ENCODE data around the gene ZNF573.
"Not testable (repeated sequence)": the region's sequence is repeated elsewhere in the genome, so short reads cannot be mapped to it uniquely, and the experiment has no call there.

Gene ZNF573

DNA sequence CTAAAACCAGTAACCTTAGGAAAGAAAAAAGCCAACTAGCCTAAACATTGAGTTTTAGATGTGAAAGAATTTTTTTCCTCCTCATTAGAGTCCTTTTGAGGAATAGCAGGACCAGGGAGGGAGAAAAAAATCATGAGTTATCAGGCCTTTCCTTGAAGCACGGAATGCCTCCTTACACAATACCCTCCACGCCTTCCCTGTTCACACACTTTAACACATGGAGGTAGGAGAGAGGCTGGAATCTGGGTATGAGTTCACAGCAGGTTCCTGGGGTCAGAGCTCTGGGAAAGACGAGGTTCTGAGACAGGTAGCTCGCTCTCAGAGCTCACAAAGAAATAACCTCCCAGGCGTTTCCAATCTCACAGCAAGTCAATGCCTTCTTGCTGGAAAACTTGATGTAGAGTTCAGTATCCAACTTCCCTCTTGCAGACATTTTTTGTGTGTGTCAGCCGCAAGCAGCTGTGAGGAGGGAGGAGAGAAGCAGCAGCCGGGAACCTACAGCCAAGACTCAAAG is 716 bp downstream of the ZNF573 start:
- H3K27me3 ChIP-seq (ENCODE audit: insufficient read depth, low read length, poor library complexity): no peaks in the 10 kb centered on the region
- peak overlapping the region; percentile 91 for H3K27ac ChIP-seq (ENCODE audit: low read length)
- ATAC-seq (ENCODE audit: insufficient read depth, low read depth): peak; percentile 2; the same call in 1 of the 3 replicates
- DNase-seq: no peak
- peak overlapping the region; percentile 98 for H2AFZ ChIP-seq (ENCODE audit: low read depth, low read length)
- H4K20me1 ChIP-seq (ENCODE audit: insufficient read depth, low read length): no peaks in the 10 kb centered on the region
- peak overlapping the region; percentile 65 for H3K9ac ChIP-seq (ENCODE audit: low read depth, low read length)
- no peaks in the 10 kb centered on the region for H3K9me3 ChIP-seq (ENCODE audit: insufficient read depth, low read length, severe bottlenecking)
- peaks cover 27% of the 10 kb centered on the region for H3K4me1 ChIP-seq (ENCODE audit: insufficient read depth, low read length)
- peak overlapping the region; percentile 88 for H3K4me2 ChIP-seq (ENCODE audit: insufficient read depth, low read length)
- H3K36me3 ChIP-seq (ENCODE audit: insufficient read depth, low read length): no peaks in the 10 kb centered on the region; the same call in 1 of the 2 replicates
- H3K79me2 ChIP-seq (ENCODE audit: insufficient read depth, low read length): peaks cover 41% of the 10 kb centered on the region
- H3K4me3 ChIP-seq (ENCODE audit: low read depth in 1 of 2, low read length in 2 of 2): peak overlapping the region; percentile 66 to 90
- TF ChIP-seq, protein P1, sequence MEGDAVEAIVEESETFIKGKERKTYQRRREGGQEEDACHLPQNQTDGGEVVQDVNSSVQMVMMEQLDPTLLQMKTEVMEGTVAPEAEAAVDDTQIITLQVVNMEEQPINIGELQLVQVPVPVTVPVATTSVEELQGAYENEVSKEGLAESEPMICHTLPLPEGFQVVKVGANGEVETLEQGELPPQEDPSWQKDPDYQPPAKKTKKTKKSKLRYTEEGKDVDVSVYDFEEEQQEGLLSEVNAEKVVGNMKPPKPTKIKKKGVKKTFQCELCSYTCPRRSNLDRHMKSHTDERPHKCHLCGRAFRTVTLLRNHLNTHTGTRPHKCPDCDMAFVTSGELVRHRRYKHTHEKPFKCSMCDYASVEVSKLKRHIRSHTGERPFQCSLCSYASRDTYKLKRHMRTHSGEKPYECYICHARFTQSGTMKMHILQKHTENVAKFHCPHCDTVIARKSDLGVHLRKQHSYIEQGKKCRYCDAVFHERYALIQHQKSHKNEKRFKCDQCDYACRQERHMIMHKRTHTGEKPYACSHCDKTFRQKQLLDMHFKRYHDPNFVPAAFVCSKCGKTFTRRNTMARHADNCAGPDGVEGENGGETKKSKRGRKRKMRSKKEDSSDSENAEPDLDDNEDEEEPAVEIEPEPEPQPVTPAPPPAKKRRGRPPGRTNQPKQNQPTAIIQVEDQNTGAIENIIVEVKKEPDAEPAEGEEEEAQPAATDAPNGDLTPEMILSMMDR (IDR thresholded peaks at IDR 0.05; ENCODE audit: borderline replicate concordance, extremely low read depth, low read length, poor library complexity, severe bottlenecking): no peak
- TF ChIP-seq EZH2 (IDR thresholded peaks at IDR 0.05; ENCODE audit: borderline replicate concordance, low read depth, low read length, severe bottlenecking): no peak

GRCh38 chr19:37770985-37771384 is 8.4 kb downstream of the ZNF573 start:
- H2AFZ ChIP-seq (ENCODE audit: low read depth, low read length): no peak overlapping the region
- H3K9ac ChIP-seq (ENCODE audit: low read depth, low read length): no peak overlapping the region
- peaks cover 34% of the 10 kb centered on the region for H3K36me3 ChIP-seq (ENCODE audit: insufficient read depth, low read length)
- no peak overlapping the region for H3K4me2 ChIP-seq (ENCODE audit: insufficient read depth, low read length)
- H3K9me3 ChIP-seq (ENCODE audit: insufficient read depth, low read length, severe bottlenecking): no peaks in the 10 kb centered on the region
- DNase-seq (no peak), ATAC-seq (ENCODE audit: insufficient read depth, low read depth) (no peak)
- peaks cover 10% of the 10 kb centered on the region; the same call in 1 of the 2 replicates for H3K79me2 ChIP-seq (ENCODE audit: insufficient read depth, low read length)
- no peaks in the 10 kb centered on the region for H3K27me3 ChIP-seq (ENCODE audit: insufficient read depth, low read length, poor library complexity)
- no peak overlapping the region for H3K27ac ChIP-seq (ENCODE audit: low read length)
- H3K4me3 ChIP-seq (ENCODE audit: low read depth in 1 of 2, low read length in 2 of 2): no peak overlapping the region
- H3K4me1 ChIP-seq (ENCODE audit: insufficient read depth, low read length): no peaks in the 10 kb centered on the region
- TF ChIP-seq, protein P1 (IDR thresholded peaks at IDR 0.05; ENCODE audit: borderline replicate concordance, extremely low read depth, low read length, poor library complexity, severe bottlenecking): no peak
- TF ChIP-seq EZH2 (IDR thresholded peaks at IDR 0.05; ENCODE audit: borderline replicate concordance, low read depth, low read length, severe bottlenecking): no peak
- H4K20me1 ChIP-seq (ENCODE audit: insufficient read depth, low read length): no peaks in the 10 kb centered on the region

GRCh38 chr19:37763488-37763887 is 15.9 kb downstream of the ZNF573 start:
- no peak for DNase-seq
- Histone ChIP-seq H3K27me3 (ENCODE audit: insufficient read depth, low read length, poor library complexity) (no peaks in the 10 kb centered on the region), H3K4me3 (ENCODE audit: low read depth in 1 of 2, low read length in 2 of 2) (no peak overlapping the region), H3K36me3 (ENCODE audit: insufficient read depth, low read length) (peaks cover 17% of the 10 kb centered on the region), H3K9me3 (ENCODE audit: insufficient read depth, low read length, severe bottlenecking) (no peaks in the 10 kb centered on the region), H3K9ac (ENCODE audit: low read depth, low read length) (no peak overlapping the region), H4K20me1 (ENCODE audit: insufficient read depth, low read length) (no peaks in the 10 kb centered on the region), H2AFZ (ENCODE audit: low read depth, low read length) (no peak overlapping the region), H3K4me2 (ENCODE audit: insufficient read depth, low read length) (no peak overlapping the region), H3K27ac (ENCODE audit: low read length) (no peak overlapping the region), H3K4me1 (ENCODE audit: insufficient read depth, low read length) (no peaks in the 10 kb centered on the region), H3K79me2 (ENCODE audit: insufficient read depth, low read length) (no peaks in the 10 kb centered on the region)
- TF ChIP-seq, protein P1 (IDR thresholded peaks at IDR 0.05; ENCODE audit: borderline replicate concordance, extremely low read depth, low read length, poor library complexity, severe bottlenecking): no peak
- no peak for TF ChIP-seq EZH2 (IDR thresholded peaks at IDR 0.05; ENCODE audit: borderline replicate concordance, low read depth, low read length, severe bottlenecking)
- no peak for ATAC-seq (ENCODE audit: insufficient read depth, low read depth)

- not testable (repeated sequence) for H3K79me2 ChIP-seq (ENCODE audit: insufficient read depth, low read length); H3K9me3 ChIP-seq (ENCODE audit: insufficient read depth, low read length, severe bottlenecking); H3K4me1 ChIP-seq (ENCODE audit: insufficient read depth, low read length); ATAC-seq (ENCODE audit: insufficient read depth, low read depth); H3K4me3 ChIP-seq (ENCODE audit: low read depth in 1 of 2, low read length in 2 of 2); H3K36me3 ChIP-seq (ENCODE audit: insufficient read depth, low read length); H3K9ac ChIP-seq (ENCODE audit: low read depth, low read length); H4K20me1 ChIP-seq (ENCODE audit: insufficient read depth, low read length); H3K4me2 ChIP-seq (ENCODE audit: insufficient read depth, low read length); H2AFZ ChIP-seq (ENCODE audit: low read depth, low read length); DNase-seq; H3K27ac ChIP-seq (ENCODE audit: low read length); H3K27me3 ChIP-seq (ENCODE audit: insufficient read depth, low read length, poor library complexity)
Observed at GRCh38 chr19:37757683-37758082, 21.7 kb downstream of the ZNF573 start.
